ENCODE results near the gene PNPLA5. TPM values are rescaled to one million over a fixed set of nuclear protein-coding genes. Genes with fewer than 3 reads are reported as not detected.

Gene PNPLA5, protein sequence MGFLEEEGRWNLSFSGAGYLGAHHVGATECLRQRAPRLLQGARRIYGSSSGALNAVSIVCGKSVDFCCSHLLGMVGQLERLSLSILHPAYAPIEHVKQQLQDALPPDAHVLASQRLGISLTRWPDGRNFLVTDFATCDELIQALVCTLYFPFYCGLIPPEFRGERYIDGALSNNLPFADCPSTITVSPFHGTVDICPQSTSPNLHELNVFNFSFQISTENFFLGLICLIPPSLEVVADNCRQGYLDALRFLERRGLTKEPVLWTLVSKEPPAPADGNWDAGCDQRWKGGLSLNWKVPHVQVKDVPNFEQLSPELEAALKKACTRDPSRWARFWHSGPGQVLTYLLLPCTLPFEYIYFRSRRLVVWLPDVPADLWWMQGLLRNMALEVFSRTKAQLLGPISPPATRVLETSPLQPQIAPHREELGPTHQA
- not detected for total RNA-seq
- polyA plus RNA-seq = not detected
- total RNA-seq = 0 to 0.50 (median 0) reads per million in 6 experiments

GRCh38 chr22:43891360-43892182, at the start of gene PNPLA5:
Gene PNPLA5 (minus strand): TSS chr22:43892013. CDS start chr22:43891880, 133 bp downstream.
- no peaks in the 10 kb centered on the region for H3K36me3 Mint-ChIP-seq
- no peaks in the 10 kb centered on the region for H3K9me3 Mint-ChIP-seq
- H3K27ac Mint-ChIP-seq = peak within 1 kb of the TSS in 1 of 10 donors; percentile 13
- H3K4me1 Mint-ChIP-seq = peaks cover 0 to 9% (median 2%) of the 10 kb centered on the region in 4 donors
- peaks cover 18 to 68% (median 33%) of the 10 kb centered on the region in 5 donors for H3K27me3 Mint-ChIP-seq
- ATAC-seq = peak in 1 of 2 donors; percentile 49
- peak within 1 kb of the TSS in 3 of 10 donors; percentile 10 to 41 (median 19) for H3K4me3 Mint-ChIP-seq
- POLR2A ChIA-PET = no interaction called here
- no peak for DNase-seq

DNA sequence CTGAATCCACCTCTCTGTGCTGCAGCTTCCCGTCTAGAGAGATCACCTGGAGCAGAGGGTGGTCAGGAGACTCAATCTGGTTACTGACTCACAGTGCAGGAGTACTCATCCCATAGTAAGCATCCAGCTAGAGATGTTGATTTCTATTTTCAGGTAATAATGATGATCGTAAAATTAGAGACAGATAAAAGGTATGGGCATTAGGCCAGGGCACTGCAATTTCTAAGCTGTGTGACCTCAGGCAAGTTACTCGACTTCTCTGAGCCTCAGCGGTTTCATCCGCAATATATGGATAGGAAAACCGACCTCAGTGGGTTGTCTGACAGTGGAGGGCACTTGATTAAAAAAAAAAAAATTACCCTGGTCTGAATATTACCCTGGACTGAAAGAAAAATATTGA, 49.6 kb upstream of the PNPLA5 start:
- POLR2A ChIA-PET = no interaction called here
- H3K4me1 Mint-ChIP-seq = peaks cover 0 to 6% (median under 1%) of the 10 kb centered on the region in 4 donors
- H3K9me3 Mint-ChIP-seq = peaks cover 0 to 7% (median 0%) of the 10 kb centered on the region in 9 donors
- no peak for DNase-seq
- no peak overlapping the region for H3K27ac Mint-ChIP-seq
- no peaks in the 10 kb centered on the region for H3K36me3 Mint-ChIP-seq
- peaks cover 0 to 32% (median 28%) of the 10 kb centered on the region in 5 donors for H3K27me3 Mint-ChIP-seq
- H3K4me3 Mint-ChIP-seq = no peak overlapping the region
- ATAC-seq = no peak

GRCh38 chr22:43931771-43932170, 40.0 kb upstream of the PNPLA5 start:
- peaks cover 2 to 34% (median 12%) of the 10 kb centered on the region in 5 donors for H3K27me3 Mint-ChIP-seq
- POLR2A ChIA-PET = no interaction called here
- H3K36me3 Mint-ChIP-seq = no peaks in the 10 kb centered on the region
- no peaks in the 10 kb centered on the region for H3K4me1 Mint-ChIP-seq
- no peaks in the 10 kb centered on the region for H3K9me3 Mint-ChIP-seq
- no peak overlapping the region for H3K4me3 Mint-ChIP-seq
- H3K27ac Mint-ChIP-seq = no peak overlapping the region
- ATAC-seq (no peak), DNase-seq (no peak)

- H3K27ac Mint-ChIP-seq = no peak overlapping the region
- H3K36me3 Mint-ChIP-seq = no peaks in the 10 kb centered on the region
- peaks cover 0 to 20% (median 6%) of the 10 kb centered on the region in 5 donors for H3K27me3 Mint-ChIP-seq
- H3K4me1 Mint-ChIP-seq = peaks cover 0 to 2% (median under 1%) of the 10 kb centered on the region in 4 donors
- peaks cover 0 to 2% (median 0%) of the 10 kb centered on the region in 9 donors for H3K9me3 Mint-ChIP-seq
- no peak for ATAC-seq
- peak overlapping the region in 1 of 10 donors; percentile 41 for H3K4me3 Mint-ChIP-seq
- no peak for DNase-seq
- POLR2A ChIA-PET = no interaction called here
Observed at GRCh38 chr22:43928908-43929307, 37.1 kb upstream of the PNPLA5 start.

GRCh38 chr22:43928468-43928867, 36.7 kb upstream of the PNPLA5 start:
- H3K27me3 Mint-ChIP-seq = peaks cover 0 to 16% (median 4%) of the 10 kb centered on the region in 5 donors
- peaks cover 0 to 5% (median under 1%) of the 10 kb centered on the region in 4 donors for H3K4me1 Mint-ChIP-seq
- POLR2A ChIA-PET = no interaction called here
- DNase-seq = no peak
- H3K27ac Mint-ChIP-seq = peak overlapping the region in 1 of 10 donors; percentile 60
- H3K9me3 Mint-ChIP-seq = peaks cover 0 to 2% (median 0%) of the 10 kb centered on the region in 9 donors
- H3K36me3 Mint-ChIP-seq = no peaks in the 10 kb centered on the region
- peak overlapping the region in 1 of 10 donors; percentile 41 for H3K4me3 Mint-ChIP-seq
- no peak for ATAC-seq

DNA sequence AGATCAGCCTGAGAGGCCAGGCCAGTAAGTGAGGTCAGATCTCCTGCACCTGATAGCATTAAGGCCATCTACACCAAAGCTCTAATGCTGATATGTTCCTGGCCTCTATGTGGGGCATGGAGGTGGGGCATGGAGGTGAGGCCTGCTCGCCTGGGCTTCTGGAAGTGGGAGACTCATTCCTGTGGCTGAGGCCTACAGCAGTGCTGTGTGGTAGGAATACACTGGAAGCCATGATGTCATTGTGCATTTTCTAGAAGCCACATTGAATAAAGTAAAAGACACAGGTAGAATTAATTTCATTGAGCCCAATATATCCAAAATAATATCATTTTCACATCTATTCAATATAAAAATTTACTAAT, 34.5 kb upstream of the PNPLA5 start:
- peak overlapping the region in 1 of 10 donors; percentile 68 for H3K4me3 Mint-ChIP-seq
- peaks cover 0 to 2% (median 0%) of the 10 kb centered on the region in 9 donors for H3K9me3 Mint-ChIP-seq
- peaks cover 0 to 13% (median 6%) of the 10 kb centered on the region in 4 donors for H3K4me1 Mint-ChIP-seq
- DNase-seq (no peak), ATAC-seq (no peak)
- H3K27ac Mint-ChIP-seq = no peak overlapping the region
- POLR2A ChIA-PET = no interaction called here
- H3K36me3 Mint-ChIP-seq = no peaks in the 10 kb centered on the region
- peaks cover 0 to 21% (median 8%) of the 10 kb centered on the region in 5 donors for H3K27me3 Mint-ChIP-seq

GRCh38 chr22:43925433-43926348, 33.9 kb upstream of the PNPLA5 start:
- DNase-seq (no peak), ATAC-seq (no peak)
- no peaks in the 10 kb centered on the region for H3K36me3 Mint-ChIP-seq
- H3K27ac Mint-ChIP-seq = peak overlapping the region in 2 of 10 donors; percentile 31 to 56
- H3K9me3 Mint-ChIP-seq = peaks cover 0 to 2% (median 0%) of the 10 kb centered on the region in 9 donors
- peaks cover 0 to 13% (median 6%) of the 10 kb centered on the region in 4 donors for H3K4me1 Mint-ChIP-seq
- peak overlapping the region in 9 of 10 donors; percentile 56 to 78 (median 66) for H3K4me3 Mint-ChIP-seq
- H3K27me3 Mint-ChIP-seq = peaks cover 0 to 24% (median 11%) of the 10 kb centered on the region in 5 donors
- POLR2A ChIA-PET = no interaction called here

GRCh38 chr22:43924877-43925276, 33.1 kb upstream of the PNPLA5 start:
- peaks cover 0 to 28% (median 12%) of the 10 kb centered on the region in 5 donors for H3K27me3 Mint-ChIP-seq
- H3K9me3 Mint-ChIP-seq = peaks cover 0 to 2% (median 0%) of the 10 kb centered on the region in 9 donors
- DNase-seq = no peak

GRCh38 chr22:43923631-43924464, 32.0 kb upstream of the PNPLA5 start, which contains the start of gene PNPLA3:
Gene PNPLA3 (plus strand): TSS chr22:43923805. CDS start chr22:43923912, 107 bp downstream.
- Mint-ChIP-seq H3K27ac (peak within 1 kb of the TSS in 8 of 10 donors; percentile 36 to 88 (median 75)), H3K27me3 (peaks cover 0 to 35% (median 16%) of the 10 kb centered on the region in 5 donors), H3K4me1 (peaks cover 0 to 13% (median 6%) of the 10 kb centered on the region in 4 donors), H3K36me3 (no peaks in the 10 kb centered on the region), H3K4me3 (peak within 1 kb of the TSS; percentile 78 to 95 (median 92)), H3K9me3 (peaks cover 0 to 2% (median 0%) of the 10 kb centered on the region in 9 donors)
- peak; percentile 59 to 89 (median 68) for DNase-seq
- POLR2A ChIA-PET = interaction anchor here (1.0 kb wide), 1 partner anchor 31 kb away, joined by 3 read pairs; the partner anchor contains the start of gene SAMM50
- ATAC-seq = peak; percentile 88 to 89

More at GRCh38 chr22:43924877-43925276, 33.1 kb upstream of the PNPLA5 start:
- Mint-ChIP-seq H3K36me3 (no peaks in the 10 kb centered on the region), H3K4me3 (peak overlapping the region; percentile 56 to 78 (median 66)), H3K27ac (peak overlapping the region in 3 of 10 donors; percentile 22 to 56 (median 51)), H3K4me1 (peaks cover 0 to 13% (median 6%) of the 10 kb centered on the region in 4 donors)
- ATAC-seq = no peak
- POLR2A ChIA-PET = no interaction called here

- Mint-ChIP-seq H3K4me3 (peak overlapping the region; percentile 78 to 95 (median 92)), H3K4me1 (peaks cover 0 to 13% (median 6%) of the 10 kb centered on the region in 4 donors), H3K9me3 (peaks cover 0 to 2% (median 0%) of the 10 kb centered on the region in 9 donors), H3K27me3 (peaks cover under 1 to 39% (median 21%) of the 10 kb centered on the region in 5 donors), H3K27ac (peak overlapping the region in 8 of 10 donors; percentile 36 to 88 (median 75)), H3K36me3 (no peaks in the 10 kb centered on the region)
- POLR2A ChIA-PET = interaction anchor here (1.0 kb wide), 1 partner anchor 32 kb away, joined by 3 read pairs; the partner anchor contains the start of gene SAMM50
- DNase-seq (peak in 2 of 10 donors; percentile 18 to 36), ATAC-seq (peak; percentile 38 to 59)
Observed at GRCh38 chr22:43923191-43923590, 31.4 kb upstream of the PNPLA5 start.

Measured in naive thymus-derived CD8-positive, alpha-beta T cell (primary cell).